Activated CD8-positive, alpha-beta memory T cell treated with anti-CD3 and anti-CD28 coated beads for 48 hours (primary cell): ENCODE data around the gene VPS37D.
"Not testable (repeated sequence)": the region's sequence is repeated elsewhere in the genome, so short reads cannot be mapped to it uniquely, and the experiment has no call there.

Source experiments
- DNase-seq, 3 experiments: peaks; one replicate each; pipeline ENCODE4 v3.0.0-alpha.2; 2020; ENCODE audit warnings: low read depth in 2 of 3, low spot score in 2 of 3

Gene VPS37D

GRCh38 chr7:73645643-73646174 lies 21.9 kb upstream of the VPS37D start:
- no peak for DNase-seq

- no peak for DNase-seq
These were observed 20.6 kb upstream of the VPS37D start for GRCh38 chr7:73646785-73647724.

- DNase-seq = no peak
These were observed 19.7 kb upstream of the VPS37D start for GRCh38 chr7:73647725-73648592.

GRCh38 chr7:73648593-73649332 lies 18.9 kb upstream of the VPS37D start:
- DNase-seq = no peak

GRCh38 chr7:73649576-73649975 lies 18.1 kb upstream of the VPS37D start:
- no peak for DNase-seq

GRCh38 chr7:73650524-73650923 lies 17.1 kb upstream of the VPS37D start:
- DNase-seq = no peak

GRCh38 chr7:73652541-73652949 lies 15.1 kb upstream of the VPS37D start:
- no peak for DNase-seq

- not testable (repeated sequence) for DNase-seq
These were observed 12.3 kb upstream of the VPS37D start for GRCh38 chr7:73655309-73655708.

GRCh38 chr7:73659983-73660382 lies 7.6 kb upstream of the VPS37D start:
- DNase-seq = no peak

- DNase-seq = not testable (repeated sequence)
These were observed 7.0 kb upstream of the VPS37D start for GRCh38 chr7:73660594-73660993.

- DNase-seq = no peak
These were observed 4.6 kb upstream of the VPS37D start for GRCh38 chr7:73663033-73663432.

GRCh38 chr7:73668103-73668885 lies 663 bp downstream of the VPS37D start:
- no peak for DNase-seq

- no peak for DNase-seq
These were observed 1.2 kb downstream of the VPS37D start for GRCh38 chr7:73668886-73669230.

- DNase-seq = no peak
These were observed 1.7 kb downstream of the VPS37D start for GRCh38 chr7:73669288-73669701.

- no peak for DNase-seq
These were observed 2.3 kb downstream of the VPS37D start for GRCh38 chr7:73669858-73670385.

GRCh38 chr7:73671322-73671661 lies 3.7 kb downstream of the VPS37D start:
- DNase-seq = no peak

GRCh38 chr7:73671857-73672445 lies 4.3 kb downstream of the VPS37D start:
- DNase-seq = no peak

- DNase-seq = no peak
These were observed 7.0 kb downstream of the VPS37D start for GRCh38 chr7:73674468-73675124.

- not testable (repeated sequence) for DNase-seq
These were observed 8.4 kb downstream of the VPS37D start for GRCh38 chr7:73676062-73676461.
